ENCODE data around the gene RANBP9. TPM values are rescaled to one million over a fixed set of nuclear protein-coding genes. Genes with fewer than 3 reads are reported as not detected.
A peak's percentile ranks its signal among the peaks of the same experiment; 100 is the strongest.

Gene RANBP9
- total RNA-seq, 6 experiments from 2014 or later: 37.7 to 42.3 (median 40.8) TPM

DNA sequence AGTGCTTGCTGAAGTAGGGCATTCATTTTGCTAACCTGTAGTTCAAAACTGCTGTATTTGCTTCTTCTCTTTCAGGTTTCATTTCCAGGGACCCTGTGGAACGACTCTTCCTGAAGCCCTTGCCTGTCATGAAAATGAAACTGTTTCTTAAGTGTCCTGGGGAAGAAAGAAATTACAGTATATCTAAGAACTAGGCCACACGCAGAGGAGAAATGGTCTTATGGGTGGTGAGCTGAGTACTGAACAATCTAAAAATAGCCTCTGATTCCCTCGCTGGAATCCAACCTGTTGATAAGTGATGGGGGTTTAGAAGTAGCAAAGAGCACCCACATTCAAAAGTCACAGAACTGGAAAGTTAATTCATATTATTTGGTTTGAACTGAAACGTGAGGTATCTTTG is 99.9 kb downstream of the RANBP9 start:
- H3K27ac Mint-ChIP-seq: 0 out of 2 replicates have a peak overlapping the region, but pooled peaks have one; percentile 11
- H3K27me3 Mint-ChIP-seq (ENCODE audit: insufficient read depth): no peaks in the 10 kb centered on the region
- no peak for DNase-seq
- no peaks in the 10 kb centered on the region; the same call in 1 of the 2 replicates for H3K9me3 Mint-ChIP-seq
- H3K4me1 Mint-ChIP-seq (ENCODE audit: low read depth): peaks cover 19% of the 10 kb centered on the region
- TF ChIP-seq, protein P1, sequence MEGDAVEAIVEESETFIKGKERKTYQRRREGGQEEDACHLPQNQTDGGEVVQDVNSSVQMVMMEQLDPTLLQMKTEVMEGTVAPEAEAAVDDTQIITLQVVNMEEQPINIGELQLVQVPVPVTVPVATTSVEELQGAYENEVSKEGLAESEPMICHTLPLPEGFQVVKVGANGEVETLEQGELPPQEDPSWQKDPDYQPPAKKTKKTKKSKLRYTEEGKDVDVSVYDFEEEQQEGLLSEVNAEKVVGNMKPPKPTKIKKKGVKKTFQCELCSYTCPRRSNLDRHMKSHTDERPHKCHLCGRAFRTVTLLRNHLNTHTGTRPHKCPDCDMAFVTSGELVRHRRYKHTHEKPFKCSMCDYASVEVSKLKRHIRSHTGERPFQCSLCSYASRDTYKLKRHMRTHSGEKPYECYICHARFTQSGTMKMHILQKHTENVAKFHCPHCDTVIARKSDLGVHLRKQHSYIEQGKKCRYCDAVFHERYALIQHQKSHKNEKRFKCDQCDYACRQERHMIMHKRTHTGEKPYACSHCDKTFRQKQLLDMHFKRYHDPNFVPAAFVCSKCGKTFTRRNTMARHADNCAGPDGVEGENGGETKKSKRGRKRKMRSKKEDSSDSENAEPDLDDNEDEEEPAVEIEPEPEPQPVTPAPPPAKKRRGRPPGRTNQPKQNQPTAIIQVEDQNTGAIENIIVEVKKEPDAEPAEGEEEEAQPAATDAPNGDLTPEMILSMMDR (IDR thresholded peaks at IDR 0.05): no peak
- no peak overlapping the region for H3K4me3 Mint-ChIP-seq
- peaks cover 16% of the 10 kb centered on the region for H3K36me3 Mint-ChIP-seq (ENCODE audit: low read depth)

DNA sequence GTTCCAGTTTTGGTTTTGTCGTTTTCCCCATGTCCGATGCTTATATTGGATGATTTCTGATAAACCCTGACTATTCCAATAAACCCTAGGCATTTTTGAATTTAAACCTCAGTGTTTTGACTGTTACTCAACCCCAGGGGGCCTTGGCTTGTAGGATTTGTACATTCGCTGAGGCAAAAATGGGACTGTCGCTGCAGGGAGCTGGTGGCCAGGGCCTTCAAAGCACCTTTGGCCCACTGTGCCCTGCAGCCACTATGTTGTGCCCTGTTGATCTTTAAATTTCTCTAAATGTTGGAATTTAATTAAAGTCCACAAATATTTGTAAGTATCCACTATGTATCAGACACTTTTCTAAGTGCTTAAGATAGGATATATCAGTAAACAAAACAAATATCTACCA is 106.0 kb downstream of the RANBP9 start:
- H3K4me1 Mint-ChIP-seq (ENCODE audit: low read depth): no peaks in the 10 kb centered on the region
- H3K27ac Mint-ChIP-seq: no peak overlapping the region
- TF ChIP-seq, protein P1 (IDR thresholded peaks at IDR 0.05): no peak
- peaks cover 11% of the 10 kb centered on the region for H3K36me3 Mint-ChIP-seq (ENCODE audit: low read depth)
- no peaks in the 10 kb centered on the region for H3K9me3 Mint-ChIP-seq
- H3K27me3 Mint-ChIP-seq (ENCODE audit: insufficient read depth): no peaks in the 10 kb centered on the region
- no peak for DNase-seq
- H3K4me3 Mint-ChIP-seq: no peak overlapping the region

- Mint-ChIP-seq H3K4me3 (no peak overlapping the region), H3K9me3 (no peaks in the 10 kb centered on the region), H3K4me1 (ENCODE audit: low read depth) (no peaks in the 10 kb centered on the region), H3K36me3 (ENCODE audit: low read depth) (peaks cover 11% of the 10 kb centered on the region), H3K27ac (no peak overlapping the region), H3K27me3 (ENCODE audit: insufficient read depth) (no peaks in the 10 kb centered on the region)
- no peak for DNase-seq
- TF ChIP-seq, protein P1 (IDR thresholded peaks at IDR 0.05): no peak
These were observed 106.9 kb downstream of the RANBP9 start for GRCh38 chr6:13604546-13605416.

DNA sequence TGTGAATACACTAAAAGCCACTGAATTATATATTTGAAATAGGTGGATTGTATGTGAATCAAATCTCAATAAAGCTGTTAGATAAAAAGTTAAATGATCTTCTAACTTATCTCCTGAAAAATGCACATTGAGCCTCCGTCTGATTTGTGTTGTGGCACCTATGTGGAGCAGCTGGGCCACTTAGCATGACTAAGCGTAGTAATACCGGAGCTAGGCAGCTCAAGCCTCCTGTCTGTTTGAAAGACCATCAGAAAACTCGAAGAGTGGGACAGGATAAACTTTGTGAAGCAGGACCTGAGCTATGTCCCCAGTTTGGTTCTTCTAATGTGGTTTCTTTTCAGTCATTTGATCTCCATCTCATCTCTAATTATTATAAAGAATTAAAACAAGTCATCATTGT is 107.5 kb downstream of the RANBP9 start:
- Mint-ChIP-seq H3K4me1 (ENCODE audit: low read depth) (no peaks in the 10 kb centered on the region), H3K27ac (no peak overlapping the region), H3K36me3 (ENCODE audit: low read depth) (peaks cover 11% of the 10 kb centered on the region), H3K27me3 (ENCODE audit: insufficient read depth) (no peaks in the 10 kb centered on the region), H3K4me3 (no peak overlapping the region), H3K9me3 (no peaks in the 10 kb centered on the region)
- TF ChIP-seq, protein P1 (IDR thresholded peaks at IDR 0.05): no peak
- no peak for DNase-seq

- Mint-ChIP-seq H3K4me1 (ENCODE audit: low read depth) (peaks cover under 1% of the 10 kb centered on the region; the same call in 1 of the 2 replicates), H3K27me3 (ENCODE audit: insufficient read depth) (no peaks in the 10 kb centered on the region), H3K27ac (no peak overlapping the region), H3K9me3 (no peaks in the 10 kb centered on the region), H3K4me3 (no peak overlapping the region), H3K36me3 (ENCODE audit: low read depth) (peaks cover 3% of the 10 kb centered on the region; the same call in 1 of the 2 replicates)
- TF ChIP-seq, protein P1 (IDR thresholded peaks at IDR 0.05): no peak
- DNase-seq: no peak
These were observed 111.6 kb downstream of the RANBP9 start for GRCh38 chr6:13600036-13600435.
